T-helper 9 cell (primary cell): ENCODE measurements around the gene NELFB.
"Not testable (repeated sequence)": the region's sequence is repeated elsewhere in the genome, so short reads cannot be mapped to it uniquely, and the experiment has no call there.

Source experiments
- DNase-seq: peaks from one replicate; pipeline ENCODE4 v3.0.0-alpha.2; 2020

Gene NELFB

GRCh38 chr9:137234758-137235423, 20.2 kb upstream of the NELFB start:
- DNase-seq: no peak

- DNase-seq: no peak
Measured at GRCh38 chr9:137235424-137236237, 19.5 kb upstream of the NELFB start.

GRCh38 chr9:137236238-137236935, 18.7 kb upstream of the NELFB start:
- peak; percentile 92 for DNase-seq

- DNase-seq: no peak
Measured at GRCh38 chr9:137236936-137237421, 18.1 kb upstream of the NELFB start.

- no peak for DNase-seq
Measured at GRCh38 chr9:137237759-137238726, 17.1 kb upstream of the NELFB start.

- not testable (repeated sequence) for DNase-seq
Measured at GRCh38 chr9:137239541-137240200, 15.5 kb upstream of the NELFB start.

GRCh38 chr9:137240318-137240840, 14.7 kb upstream of the NELFB start:
- DNase-seq: peak; percentile 59

GRCh38 chr9:137240841-137241489, 14.2 kb upstream of the NELFB start, which contains the start of gene TUBB4B:
Gene TUBB4B (plus strand): TSS chr9:137241287. CDS start chr9:137241361, 74 bp downstream.
- peak; percentile 93 for DNase-seq

- peak; percentile 64 for DNase-seq
Measured at GRCh38 chr9:137241490-137242268, 13.4 kb upstream of the NELFB start.

GRCh38 chr9:137242269-137243203, 12.6 kb upstream of the NELFB start:
- DNase-seq: no peak

GRCh38 chr9:137243266-137243625, 11.9 kb upstream of the NELFB start:
- not testable (repeated sequence) for DNase-seq

GRCh38 chr9:137243626-137244485, 11.3 kb upstream of the NELFB start:
- no peak for DNase-seq

- DNase-seq: no peak
Measured at GRCh38 chr9:137244486-137245449, 10.4 kb upstream of the NELFB start.

GRCh38 chr9:137245450-137246421, 9.4 kb upstream of the NELFB start:
- DNase-seq: no peak
